NAMALWA (cell line): ENCODE measurements around the gene ACSS1.
"Not testable (repeated sequence)": the region's sequence is repeated elsewhere in the genome, so short reads cannot be mapped to it uniquely, and the experiment has no call there.

ENCODE experiments used
- DNase-seq: peaks from one replicate; pipeline ENCODE4 v3.0.0-alpha.2; 2015; ENCODE audit warnings: low spot score

The ACSS1 gene

DNA sequence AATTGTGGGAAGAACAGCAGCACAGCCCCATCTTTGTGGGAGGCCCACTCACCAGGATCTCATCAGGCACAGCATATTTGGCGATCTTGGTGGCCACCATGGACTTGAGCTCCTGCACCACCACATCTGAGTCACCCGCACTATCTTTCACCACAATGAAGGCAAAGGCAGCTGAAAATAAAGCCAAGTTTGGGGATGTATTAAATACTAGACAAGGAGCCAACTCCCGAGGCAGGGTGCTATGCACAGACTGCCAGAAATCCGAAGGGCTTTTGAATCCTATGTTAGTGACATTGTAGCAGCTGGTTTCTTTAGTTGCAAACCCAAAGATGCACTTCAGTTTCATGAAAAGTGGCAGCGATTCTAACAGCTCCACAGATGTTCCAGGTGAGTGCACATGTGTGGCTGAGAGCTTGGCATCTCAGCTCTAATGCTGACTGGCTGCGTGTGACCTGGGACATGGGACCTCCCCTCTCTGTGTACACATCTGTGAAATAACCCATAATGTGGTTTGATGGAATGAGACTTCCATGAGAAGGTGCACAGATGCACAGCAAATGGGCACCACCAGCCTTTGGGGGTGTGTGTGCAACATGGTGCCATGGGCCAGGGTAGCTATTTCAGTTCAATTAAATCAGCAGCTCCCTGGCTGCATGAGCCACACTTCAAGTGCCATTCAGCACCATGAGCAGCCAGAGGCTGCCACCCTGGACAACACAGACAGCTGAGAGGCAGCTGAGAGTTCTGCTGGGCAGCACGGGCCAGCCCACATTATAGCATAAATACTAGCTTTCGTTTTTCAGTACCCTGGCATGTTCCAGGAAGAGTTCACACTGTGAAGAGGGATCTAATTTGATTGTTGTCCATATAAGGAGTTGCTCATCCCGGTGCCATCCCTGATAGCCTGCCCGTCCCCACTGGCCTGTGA, 48.5 kb downstream of the ACSS1 start:
- no peak for DNase-seq

DNA sequence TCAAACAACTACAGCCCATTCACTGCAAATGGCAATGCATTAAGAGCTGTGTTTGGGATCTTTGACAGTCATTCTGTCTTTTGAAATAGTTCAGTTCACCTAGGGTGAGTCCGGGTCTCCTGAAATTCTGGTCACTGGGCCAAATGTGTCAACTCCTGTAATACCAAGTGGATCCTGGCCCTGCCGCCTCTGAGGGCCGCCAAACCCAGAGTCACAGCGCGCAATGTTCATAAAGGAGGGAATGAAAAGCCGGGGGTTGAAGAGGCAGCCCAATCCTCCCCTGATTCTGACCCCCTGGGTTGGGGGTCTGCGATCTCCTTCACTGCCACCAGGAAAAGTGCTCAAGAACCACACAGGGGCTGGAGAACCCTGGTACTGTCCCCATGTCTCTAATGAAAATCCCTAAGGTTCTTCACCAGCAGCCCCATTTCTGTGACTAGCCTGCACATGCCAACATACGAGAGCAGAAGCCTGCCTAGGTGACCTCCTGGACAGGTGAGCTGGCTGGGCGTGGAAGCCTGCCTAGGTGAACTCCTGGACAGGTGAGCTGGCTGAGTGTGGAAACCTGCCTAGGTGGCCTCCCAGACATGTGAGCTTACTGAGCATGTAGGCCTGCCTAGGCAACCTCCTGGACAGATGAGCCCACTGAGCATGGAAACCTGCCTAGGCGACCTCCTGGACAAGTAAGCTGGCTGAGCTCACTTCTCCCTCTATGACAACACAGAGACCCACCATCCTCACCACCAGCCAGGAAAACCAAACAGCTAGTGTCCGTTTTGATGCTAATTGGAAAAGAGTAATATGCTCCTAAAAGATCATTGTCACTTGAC, 49.3 kb downstream of the ACSS1 start:
- DNase-seq = no peak

DNA sequence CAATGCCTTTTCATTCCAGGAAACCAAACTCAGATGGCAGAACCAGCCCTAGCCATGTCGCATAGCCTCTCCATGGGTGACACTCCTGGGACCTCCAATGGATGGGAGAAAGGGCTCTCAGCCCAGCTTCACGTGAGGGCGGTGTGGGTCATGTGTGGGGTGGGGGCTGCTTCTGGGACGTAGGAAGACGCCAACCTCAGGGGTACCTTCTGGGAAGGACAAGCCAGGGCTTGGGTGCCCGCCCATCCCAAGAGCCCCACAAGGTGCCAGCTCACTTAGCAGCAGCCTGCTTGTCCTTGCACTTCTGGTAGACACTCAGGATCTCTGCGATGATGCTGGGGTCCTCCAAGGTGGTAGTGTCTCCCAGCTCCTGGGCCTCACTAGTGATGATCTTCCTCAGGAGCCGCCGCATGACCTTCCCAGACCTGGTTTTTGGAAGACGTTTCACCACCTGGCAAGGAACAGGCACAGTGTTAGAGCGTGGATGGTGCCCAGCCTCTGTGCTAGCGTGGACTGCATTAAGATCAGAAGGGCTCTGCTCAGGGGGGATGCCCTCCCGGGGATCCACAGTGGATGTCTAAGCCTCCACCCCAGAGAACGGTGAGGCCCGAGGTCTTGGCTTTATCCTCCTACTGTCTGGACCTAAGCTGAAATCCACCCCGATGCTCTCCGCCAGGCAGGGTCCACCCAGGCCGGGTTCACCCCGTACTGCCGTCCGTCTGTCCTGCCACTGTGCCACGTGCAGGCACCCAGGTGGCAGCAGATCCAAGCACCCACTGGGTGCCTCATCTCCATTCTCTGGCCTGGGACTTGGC, 50.2 kb downstream of the ACSS1 start:
- no peak for DNase-seq

DNA sequence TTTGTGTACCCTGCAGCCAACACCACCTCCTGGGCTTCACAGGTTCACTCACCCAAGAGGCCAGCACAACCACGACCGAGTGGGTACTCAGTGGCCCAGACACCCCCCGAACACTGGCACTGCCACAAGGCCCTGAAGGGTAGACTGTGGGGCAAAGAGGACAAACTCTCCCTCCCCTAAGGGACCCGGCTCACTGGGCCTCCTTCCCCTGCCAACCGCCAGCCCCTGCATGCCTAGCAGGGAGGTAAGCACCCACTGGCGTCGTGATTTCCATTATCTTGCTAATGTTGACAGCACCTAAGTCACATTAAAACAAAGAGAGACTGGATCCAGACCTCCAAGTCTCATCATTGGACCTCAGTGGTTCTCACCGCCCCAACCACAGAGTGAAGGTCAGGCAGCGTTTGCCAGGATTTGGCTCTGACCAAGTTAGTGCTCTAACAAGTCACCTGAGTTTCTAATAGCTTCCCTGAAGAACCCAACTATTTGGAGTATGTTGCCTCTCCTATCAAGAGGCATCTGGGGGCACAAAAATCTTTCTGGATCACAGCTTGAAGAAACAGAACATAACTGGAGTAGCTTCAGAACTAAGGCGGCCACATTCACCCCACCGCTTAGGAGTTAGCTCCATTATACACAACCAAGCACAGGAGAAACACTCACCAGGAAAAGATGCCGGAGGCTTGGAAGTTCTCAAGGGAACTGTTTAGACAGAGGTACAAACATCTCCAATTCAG, 51.3 kb downstream of the ACSS1 start:
- no peak for DNase-seq

DNA sequence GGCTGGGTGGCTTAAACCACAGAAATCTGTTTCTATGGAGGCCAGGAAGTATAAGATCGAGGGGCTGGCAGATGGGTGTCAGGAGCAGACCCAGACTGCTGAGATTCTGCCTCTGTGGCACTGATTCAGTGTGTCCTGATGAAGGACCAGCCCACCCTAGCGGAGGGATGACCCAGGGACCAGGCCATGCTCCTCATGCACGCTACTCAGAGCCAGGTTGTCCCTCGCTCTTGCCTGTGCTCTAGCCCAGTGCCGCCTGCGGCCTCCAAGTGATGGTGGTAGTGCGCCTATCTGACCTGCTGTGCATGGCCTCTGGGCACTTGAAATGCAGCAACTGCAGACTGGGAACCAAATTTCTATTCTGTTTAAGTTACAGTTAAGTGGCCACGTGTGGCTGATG, 52.3 kb downstream of the ACSS1 start:
- DNase-seq = no peak

DNA sequence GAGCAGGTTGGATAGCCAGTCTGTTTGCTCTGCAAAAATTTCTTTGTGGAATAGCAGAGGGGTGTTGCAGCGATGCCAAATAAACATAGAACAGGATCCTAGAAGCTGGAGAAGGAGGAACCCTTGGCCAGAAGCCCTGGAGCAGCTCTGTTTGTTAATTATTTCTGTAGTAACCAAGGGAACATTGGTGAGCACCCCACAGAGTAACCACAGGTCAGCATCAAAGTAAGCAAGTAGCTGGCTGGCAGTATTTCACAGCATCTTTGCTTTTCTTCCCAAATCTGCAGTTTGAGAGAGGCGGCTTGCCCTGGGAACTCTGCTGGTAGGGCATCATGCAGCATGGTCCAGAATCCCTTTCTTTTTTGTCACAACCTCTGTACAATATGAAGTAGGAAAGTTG, 52.7 kb downstream of the ACSS1 start:
- DNase-seq = no peak

DNA sequence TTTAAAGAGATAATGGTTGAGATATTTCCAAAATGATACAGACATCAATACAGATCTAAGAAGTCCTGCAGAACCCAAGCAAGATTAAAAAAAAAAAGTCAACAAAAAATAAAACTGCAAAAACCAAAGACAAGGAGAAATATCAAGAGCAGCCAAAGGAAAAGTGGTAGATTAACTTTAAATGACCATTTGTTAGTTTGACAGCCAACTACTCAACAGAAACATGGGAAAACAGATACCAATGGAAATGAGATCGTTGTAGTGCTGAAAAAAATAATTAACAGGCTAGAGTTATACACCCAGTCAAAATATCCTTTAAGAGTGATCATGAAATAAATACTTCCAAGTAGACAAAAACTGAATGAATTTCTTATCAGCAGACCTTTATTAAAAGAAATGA, 54.9 kb downstream of the ACSS1 start:
- no peak for DNase-seq

DNA sequence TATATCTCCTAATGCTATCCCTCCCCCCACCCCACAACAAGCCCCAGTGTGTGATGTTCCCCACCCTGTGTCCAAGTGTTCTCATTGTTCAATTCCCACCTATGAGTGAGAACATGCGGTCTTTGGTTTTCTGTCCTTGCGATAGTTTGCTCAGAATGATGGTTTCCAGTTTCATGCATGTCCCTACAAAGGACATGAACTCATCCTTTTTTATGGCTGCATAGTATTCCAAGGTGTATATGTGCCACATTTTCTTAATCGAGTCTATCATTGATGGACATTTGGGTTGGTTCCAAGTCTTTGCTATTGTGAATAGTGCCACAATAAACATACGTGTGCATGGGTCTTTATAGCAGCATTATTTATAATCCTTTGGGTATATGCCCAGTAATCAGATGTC, 56.6 kb downstream of the ACSS1 start:
- not testable (repeated sequence) for DNase-seq

DNA sequence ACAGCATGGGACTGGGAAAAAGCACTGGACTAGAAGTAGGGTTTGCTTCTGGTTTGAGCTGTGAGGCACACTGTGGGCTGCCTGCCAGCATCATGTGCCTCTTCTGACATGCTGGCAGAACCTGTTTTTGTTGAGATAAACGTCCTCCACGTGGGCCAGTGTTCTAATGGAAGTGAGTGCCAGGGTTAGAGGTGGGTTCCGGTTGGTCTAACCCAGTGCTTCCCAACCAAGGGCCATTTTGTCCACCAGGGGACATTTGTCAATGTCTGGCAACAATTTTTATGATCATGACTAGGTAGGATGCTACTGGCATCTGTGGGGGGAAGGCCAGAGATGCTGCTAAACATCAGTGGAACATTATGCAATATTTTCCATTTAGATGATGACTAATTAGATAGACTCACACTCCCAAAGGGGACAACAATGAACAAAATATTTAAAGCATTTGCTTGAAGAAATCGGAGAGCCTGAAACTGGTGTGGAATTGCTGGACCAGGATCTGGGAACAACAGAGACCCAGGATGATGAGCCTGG, 57.6 kb downstream of the ACSS1 start:
- DNase-seq = no peak

DNA sequence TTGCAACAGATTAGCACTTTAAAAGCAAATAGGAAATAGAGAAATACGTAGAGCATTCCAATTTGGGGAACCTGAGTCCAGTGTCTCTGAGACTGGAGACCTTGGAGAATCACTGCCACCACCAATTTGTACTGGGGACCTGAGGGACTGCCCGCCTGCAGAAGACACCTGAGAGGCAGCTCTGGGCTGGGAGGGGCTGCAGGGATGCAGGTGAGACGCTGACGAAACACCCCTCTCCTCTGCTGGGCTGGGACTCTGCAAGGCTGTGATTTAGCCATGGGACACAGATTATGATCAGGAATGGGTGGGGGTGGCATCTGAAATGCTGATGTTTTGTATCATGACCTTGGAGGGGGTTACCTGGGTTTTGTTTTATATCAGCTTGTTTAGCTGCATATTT, 58.4 kb downstream of the ACSS1 start:
- no peak for DNase-seq

DNA sequence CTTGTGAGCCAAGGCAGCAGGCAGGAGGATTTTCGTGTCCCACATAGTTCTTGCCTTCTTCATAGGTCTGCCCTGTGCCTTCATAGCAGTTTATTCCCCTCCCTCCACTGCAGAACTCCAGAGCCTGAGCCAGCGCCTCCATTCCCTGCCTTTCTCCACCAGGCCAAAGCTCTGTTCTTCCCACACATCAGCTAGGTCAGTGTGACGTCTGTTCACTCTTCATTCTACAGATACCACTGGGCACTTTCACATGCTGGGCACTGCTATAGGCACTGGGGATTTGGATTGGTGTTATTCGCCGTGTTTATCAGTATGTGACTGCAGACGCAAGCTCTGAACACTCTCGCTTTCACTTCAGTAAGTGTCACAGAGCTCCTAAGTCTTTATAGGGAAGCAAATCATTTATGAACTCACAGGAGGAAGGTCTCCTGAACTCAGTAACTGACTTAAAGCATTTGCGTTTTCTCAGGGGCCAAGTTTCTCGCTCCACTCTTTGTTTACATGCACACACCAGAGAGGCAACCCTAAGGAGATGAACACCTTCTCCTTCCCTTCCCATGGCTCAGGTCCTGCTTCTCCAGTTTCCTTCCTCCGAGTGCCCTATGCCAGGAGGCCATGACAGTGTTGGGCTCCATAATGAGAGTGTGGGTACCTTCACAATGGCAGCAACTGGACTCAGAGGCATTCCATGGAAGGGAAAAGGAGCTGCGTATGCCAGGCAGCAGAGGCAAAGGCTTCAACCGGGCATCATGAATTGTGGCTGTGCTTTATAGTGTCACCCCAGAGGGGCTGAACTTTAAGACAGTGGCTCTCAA, 59.1 kb downstream of the ACSS1 start:
- DNase-seq = no peak

DNA sequence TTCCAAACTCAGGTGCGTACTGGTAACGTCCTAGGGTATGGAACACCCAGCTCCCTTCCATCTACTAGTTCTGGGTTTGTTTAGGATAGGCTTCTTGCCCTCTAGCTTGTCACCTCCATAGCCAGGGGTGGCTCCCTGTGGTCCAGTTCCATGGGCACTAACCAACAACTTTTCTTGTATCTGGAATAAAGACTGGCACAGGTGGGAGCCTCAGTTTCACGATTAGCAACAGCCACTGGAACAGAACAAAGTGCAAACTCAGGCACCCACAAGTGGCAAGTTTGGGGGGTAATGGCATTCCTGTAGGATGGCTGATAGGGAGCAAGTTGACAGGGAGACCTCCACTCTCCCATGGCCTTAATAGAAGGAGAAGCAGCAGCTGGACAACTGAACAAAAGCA, 59.8 kb downstream of the ACSS1 start:
- DNase-seq = no peak

DNA sequence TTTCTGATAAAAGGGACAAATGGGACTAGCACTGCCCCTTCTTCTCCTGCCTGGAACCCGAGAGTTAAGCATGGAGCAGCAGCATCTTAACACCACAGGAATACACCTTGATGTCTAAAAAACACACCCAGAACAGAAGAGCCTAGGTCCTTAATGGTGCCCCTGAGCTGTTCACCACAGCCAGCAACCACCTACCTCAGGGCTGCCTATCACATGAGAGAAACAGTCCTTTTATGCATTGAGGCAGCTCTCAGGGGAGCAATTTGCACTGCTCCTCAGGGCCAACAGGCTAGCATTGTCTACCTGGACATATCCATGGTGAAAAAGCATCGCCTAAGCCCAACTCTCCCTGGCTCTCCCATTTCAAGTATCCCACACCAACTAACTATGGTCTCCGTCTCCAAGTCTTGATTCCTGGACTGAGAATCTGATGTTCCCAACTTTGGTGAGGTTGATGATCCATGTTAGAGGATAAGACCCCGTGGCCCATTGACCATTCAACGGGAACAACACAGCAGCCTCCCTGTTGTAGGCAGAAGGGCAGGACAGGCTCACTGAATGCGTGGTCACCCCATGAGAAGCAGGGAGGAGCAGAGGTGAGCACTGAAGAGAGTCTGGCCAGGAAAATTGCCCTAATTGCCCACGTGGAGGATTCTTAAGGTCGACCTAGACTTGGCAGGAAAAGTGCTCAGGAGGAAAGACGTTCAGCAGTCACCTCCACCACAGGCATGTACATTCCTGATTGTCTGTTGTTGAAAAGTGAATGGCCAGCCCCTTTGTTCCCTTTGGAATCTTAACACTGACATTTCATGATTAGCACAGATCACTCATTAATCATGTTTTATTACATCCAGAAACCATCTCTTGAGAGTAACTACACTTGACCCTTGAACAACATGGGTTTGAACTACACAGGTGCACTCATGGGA, 61.2 kb downstream of the ACSS1 start:
- no peak for DNase-seq

DNA sequence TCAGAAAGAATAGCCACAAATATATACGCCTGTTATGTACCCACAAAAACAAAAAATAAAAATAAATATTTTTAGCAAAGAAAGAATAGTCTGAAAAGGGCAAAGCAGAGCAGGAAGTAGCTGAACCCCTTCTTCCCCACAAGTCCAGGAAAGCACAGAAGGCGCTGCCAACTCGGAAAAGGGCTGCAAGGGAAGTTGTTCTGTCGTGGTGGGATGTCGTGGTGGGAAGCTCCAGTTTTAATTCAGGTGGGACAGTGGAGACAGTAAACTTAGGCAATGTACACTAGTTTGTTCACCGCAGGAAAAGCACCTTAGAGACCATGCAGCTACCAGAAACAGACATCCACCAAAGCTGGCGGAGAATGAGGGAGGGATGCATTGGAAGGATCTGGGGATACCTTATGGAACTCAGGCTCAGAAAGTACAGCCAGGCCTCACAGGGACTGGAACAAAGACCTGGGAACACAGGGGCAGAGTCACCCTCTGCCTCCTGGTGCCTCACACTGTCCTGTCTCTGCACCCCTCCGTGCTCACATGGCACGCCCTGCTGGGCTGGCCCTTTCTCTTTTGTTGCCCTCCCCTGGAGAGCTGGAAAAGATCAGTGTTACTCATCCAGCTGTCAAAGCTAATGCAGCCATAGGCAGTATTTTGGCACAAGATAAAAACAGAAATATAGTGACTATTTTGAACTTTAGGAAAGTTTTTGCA, 62.0 kb downstream of the ACSS1 start:
- no peak for DNase-seq

DNA sequence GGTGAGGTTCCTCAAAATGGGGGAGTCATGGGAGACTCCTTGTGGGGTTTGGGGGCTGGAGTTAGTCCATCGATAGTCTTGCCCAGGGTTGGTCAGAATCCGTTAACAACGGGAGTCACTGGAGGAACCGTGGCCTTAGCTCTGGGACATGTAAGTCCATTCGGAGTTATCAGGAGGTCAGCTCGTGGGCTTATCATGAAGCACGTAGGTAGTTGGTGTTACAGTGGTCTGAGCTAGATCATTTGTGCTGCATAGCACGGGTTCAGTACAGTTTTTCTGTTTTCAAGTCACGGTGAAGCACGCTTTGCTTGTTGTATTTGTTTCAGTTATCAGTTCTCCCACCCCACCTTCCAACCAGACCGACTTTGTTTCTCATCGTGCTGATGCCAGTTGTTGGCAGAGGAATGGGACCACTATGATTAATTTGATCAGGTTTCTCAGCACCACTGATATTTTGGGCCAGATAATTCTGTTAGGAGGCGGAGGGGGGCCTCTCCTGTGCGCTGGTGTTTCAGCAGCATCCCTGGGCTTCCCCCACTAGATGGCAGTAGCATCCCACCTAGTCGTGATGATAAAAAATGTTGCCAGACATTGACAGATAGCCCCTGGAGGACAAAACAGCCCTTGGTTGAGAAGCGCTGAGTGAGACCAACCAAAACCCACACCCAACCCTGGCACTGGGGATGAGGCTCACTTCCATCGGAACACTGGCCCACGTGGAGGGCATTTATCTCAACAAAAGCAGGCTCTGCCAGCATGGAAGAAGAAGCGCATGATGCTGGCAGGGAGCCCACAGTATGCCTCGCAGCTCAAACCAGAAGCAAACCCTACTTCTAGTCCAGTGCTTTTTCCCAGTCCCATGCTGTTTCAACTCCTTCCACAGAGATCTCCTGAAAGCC, 63.2 kb downstream of the ACSS1 start:
- peak; percentile 92 for DNase-seq

DNA sequence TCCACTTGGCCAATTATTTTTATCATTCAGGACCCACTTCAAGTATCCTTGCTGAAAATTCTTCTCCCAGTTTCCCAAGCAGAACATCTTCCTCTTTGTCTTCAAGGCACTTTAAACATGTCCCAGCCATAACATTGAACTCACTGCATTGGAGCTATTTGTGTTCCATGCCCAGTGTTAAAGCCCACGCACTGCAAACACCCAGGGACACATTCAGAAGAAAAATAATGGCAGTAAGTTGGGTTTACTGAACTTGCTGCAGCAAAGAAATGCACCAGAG, 63.8 kb downstream of the ACSS1 start:
- DNase-seq = no peak

DNA sequence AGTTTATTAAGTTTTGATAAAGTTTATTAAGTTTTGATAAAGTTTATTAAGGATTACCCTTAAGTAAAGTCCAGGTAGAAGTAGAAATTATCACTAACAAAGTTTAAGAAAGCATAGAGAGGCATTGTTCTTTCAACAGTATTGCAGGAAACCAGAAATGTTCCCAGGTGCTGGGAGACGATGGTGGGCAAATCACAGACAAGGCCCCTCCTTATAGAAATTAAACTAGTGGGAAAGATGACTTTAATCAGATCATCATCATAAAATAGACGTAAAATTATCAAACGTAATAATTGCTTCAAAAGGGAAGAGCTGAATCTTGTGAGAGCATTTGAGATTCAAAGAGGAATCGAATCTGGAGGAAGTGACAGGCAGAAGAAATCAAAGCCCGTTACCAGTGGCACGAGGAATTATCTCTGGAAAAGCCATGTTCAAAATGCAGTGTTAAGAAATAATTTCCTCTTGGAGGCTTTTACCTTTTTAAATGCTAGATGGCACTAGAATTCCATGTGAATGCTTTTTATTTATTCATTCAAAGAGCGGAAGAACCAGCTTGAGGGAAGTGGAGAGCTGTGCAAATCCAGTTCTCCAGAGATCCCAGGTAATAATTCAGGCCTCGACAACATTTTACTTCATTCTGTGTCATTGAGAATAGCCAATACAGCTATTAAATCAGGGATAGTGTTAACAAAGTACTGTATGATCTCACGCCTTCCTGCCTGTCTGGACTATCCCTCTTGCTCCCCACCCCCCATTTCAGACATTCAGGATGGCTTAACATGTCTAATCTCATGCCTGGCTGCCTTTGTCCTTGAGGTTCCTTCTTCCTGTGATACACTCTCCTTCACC, 64.4 kb downstream of the ACSS1 start:
- DNase-seq = peak; percentile 12
